Tibial artery (tissue), 4 donors: ENCODE results near the gene PLOD3.

ENCODE experiments used
- DNase-seq, 2 donors: peaks; one replicate each; pipeline ENCODE4 v3.0.0-alpha.2; 2019
- H3K27ac ChIP-seq, 2 donors: fragments of 200-600 bp; sonication (generic) in 1 of 2; 1 replicate in 1 of 2; 2 replicates in 1 of 2; pipeline ENCODE4 v1.5.1; 2018 to 2019; ENCODE audit warnings: mild to moderate bottlenecking in 1 of 2
- H3K27me3 ChIP-seq, 2 donors: fragments of 200-600 bp; sonication (generic) in 1 of 2; one replicate each; pipeline versions ENCODE4 v1.5.1 to v1.6.0; 2016 to 2019
- H3K36me3 ChIP-seq, 3 donors: fragments of 200-600 bp; sonication (generic) in 2 of 3; one replicate each; pipeline ENCODE4 v1.5.1; 2016 to 2019; ENCODE audit warnings: mild to moderate bottlenecking in 2 of 3
- H3K4me1 ChIP-seq, 4 donors: fragments of 200-600 bp; sonication (generic) in 2 of 4; 1 replicate in 3 of 4; 2 replicates in 1 of 4; pipeline ENCODE4 v1.5.1; 2016 to 2019
- H3K4me3 ChIP-seq, 2 donors: fragments of 200-600 bp; sonication (generic) in 1 of 2; 1 replicate in 1 of 2; 2 replicates in 1 of 2; pipeline ENCODE4 v1.5.1; 2018 to 2019; ENCODE audit warnings: mild to moderate bottlenecking in 2 of 2
- H3K9me3 ChIP-seq, 3 donors: fragments of 200-600 bp; sonication (generic) in 1 of 3; one replicate each; pipeline ENCODE4 v1.5.1; 2016 to 2019
- intact Hi-C: fragments of 100-400 bp; cut with DNase I; formaldehyde crosslinking; loops from one replicate; pipeline ENCODE4 v1.15.0; 2023; ENCODE audit warnings: low total_unique reads
- TF ChIP-seq, protein P1 (sequence below), 2 experiments: fragments of 200-600 bp in 1 of 2; fragments of 450-650 bp in 1 of 2; IDR thresholded peaks; one replicate each; pipeline ENCODE4 v1.5.1; 2017 to 2019; ENCODE audit warnings: antibody characterized with exemption in 2 of 2, mild to moderate bottlenecking in 1 of 2, moderate library complexity in 1 of 2

The PLOD3 gene

DNA sequence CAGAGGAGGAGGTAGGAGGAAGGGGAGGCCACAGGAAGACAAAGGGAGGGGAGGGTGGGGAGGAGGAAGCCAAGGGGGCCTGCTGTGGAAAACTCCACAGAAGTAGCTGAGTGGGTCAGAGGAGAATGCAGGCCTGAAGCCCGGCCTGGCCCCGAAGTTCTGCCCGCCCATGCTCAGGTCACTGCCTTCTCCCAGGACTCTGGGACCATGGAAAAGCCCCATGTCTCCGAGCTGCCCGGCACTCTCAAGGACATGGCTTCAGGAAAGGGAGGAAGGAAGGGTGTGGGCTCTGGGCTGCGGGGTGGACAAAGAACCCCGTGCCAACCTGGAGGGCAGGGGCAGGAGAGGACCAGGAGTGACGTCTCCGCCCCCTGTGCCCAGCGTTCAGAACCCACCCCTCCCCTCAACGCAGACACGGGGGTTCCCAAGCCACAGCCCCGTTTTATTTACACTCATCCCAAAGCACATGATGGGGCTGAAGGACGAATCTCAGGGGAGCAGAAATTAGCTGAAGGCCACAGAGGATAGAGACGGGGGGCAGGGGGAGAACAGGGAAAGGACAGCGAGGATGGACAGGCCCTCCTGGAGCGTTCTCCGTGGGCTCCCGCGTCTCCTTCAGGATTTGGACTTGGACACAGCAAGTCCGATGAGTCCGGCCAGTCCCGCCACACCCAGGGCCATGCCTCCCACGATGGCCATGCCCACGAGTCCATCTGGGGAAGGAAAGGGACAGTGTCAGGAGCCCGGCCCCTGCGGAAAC lies 22.0 kb upstream of the PLOD3 start:
- H3K36me3 ChIP-seq, result peaks cover 15 to 58% (median 41%) of the 10 kb centered on the region in 3 donors
- DNase-seq, result no peak
- H3K27me3 ChIP-seq, result no peaks in the 10 kb centered on the region
- peaks cover 0 to 26% (median 16%) of the 10 kb centered on the region in 4 donors for H3K4me1 ChIP-seq
- no peak overlapping the region for H3K27ac ChIP-seq
- TF ChIP-seq, protein P1, sequence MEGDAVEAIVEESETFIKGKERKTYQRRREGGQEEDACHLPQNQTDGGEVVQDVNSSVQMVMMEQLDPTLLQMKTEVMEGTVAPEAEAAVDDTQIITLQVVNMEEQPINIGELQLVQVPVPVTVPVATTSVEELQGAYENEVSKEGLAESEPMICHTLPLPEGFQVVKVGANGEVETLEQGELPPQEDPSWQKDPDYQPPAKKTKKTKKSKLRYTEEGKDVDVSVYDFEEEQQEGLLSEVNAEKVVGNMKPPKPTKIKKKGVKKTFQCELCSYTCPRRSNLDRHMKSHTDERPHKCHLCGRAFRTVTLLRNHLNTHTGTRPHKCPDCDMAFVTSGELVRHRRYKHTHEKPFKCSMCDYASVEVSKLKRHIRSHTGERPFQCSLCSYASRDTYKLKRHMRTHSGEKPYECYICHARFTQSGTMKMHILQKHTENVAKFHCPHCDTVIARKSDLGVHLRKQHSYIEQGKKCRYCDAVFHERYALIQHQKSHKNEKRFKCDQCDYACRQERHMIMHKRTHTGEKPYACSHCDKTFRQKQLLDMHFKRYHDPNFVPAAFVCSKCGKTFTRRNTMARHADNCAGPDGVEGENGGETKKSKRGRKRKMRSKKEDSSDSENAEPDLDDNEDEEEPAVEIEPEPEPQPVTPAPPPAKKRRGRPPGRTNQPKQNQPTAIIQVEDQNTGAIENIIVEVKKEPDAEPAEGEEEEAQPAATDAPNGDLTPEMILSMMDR (IDR thresholded peaks at IDR 0.05), result no peak
- H3K4me3 ChIP-seq, result no peak overlapping the region
- intact Hi-C loops, result no loop called here
- no peaks in the 10 kb centered on the region for H3K9me3 ChIP-seq

GRCh38 chr7:101238226-101239182 lies 21.1 kb upstream of the PLOD3 start:
- DNase-seq, result no peak
- Histone ChIP-seq H3K36me3 (peaks cover 15 to 58% (median 41%) of the 10 kb centered on the region in 3 donors), H3K27ac (peak overlapping the region; percentile 39 to 50), H3K4me3 (no peak overlapping the region), H3K4me1 (peaks cover 0 to 20% (median 11%) of the 10 kb centered on the region in 4 donors), H3K27me3 (no peaks in the 10 kb centered on the region), H3K9me3 (no peaks in the 10 kb centered on the region)
- intact Hi-C loops, result no loop called here
- TF ChIP-seq, protein P1 (IDR thresholded peaks at IDR 0.05), result no peak

GRCh38 chr7:101237206-101238067 lies 20.1 kb upstream of the PLOD3 start, which contains the start of gene CLDN15:
Gene CLDN15 (minus strand): TSS chr7:101237802. CDS start chr7:101237581, 221 bp downstream.
- Histone ChIP-seq H3K9me3 (no peaks in the 10 kb centered on the region), H3K36me3 (peaks cover 15 to 58% (median 41%) of the 10 kb centered on the region in 3 donors), H3K27me3 (no peaks in the 10 kb centered on the region), H3K4me3 (peak within 1 kb of the TSS in 1 of 2 donors; percentile 16), H3K4me1 (peaks cover 0 to 20% (median 8%) of the 10 kb centered on the region in 4 donors), H3K27ac (peak within 1 kb of the TSS; percentile 39 to 50)
- peak; percentile 82 to 86 for DNase-seq
- intact Hi-C loops, result no loop called here
- TF ChIP-seq, protein P1 (IDR thresholded peaks at IDR 0.05), result no peak

DNA sequence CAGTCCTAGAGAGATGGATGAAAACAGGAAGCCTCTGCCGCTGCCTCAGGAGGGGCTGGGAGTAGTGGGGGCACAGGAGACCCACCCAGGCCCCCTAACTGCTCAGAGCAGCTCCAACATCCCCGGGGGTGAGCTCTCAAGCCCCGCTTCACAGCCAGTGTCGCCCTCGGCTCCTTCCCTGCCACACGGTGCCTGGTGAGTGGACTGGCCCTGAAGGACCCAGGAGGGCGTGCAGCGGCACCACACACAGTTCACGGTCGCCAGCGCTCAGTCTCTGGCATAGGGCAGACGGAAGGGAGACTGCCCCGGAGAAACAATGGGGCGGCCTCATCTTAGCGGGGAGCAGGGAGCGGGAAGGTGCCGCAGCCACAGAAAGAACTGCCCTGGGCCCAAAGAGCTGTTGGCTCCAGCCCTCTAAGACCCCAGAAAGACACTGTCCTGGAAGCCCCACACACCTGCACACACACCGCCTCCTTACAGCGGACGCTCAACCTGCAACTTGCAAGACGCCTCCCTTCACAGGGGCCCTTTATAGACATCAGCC lies 19.0 kb upstream of the PLOD3 start:
- TF ChIP-seq, protein P1 (IDR thresholded peaks at IDR 0.05), result no peak
- intact Hi-C loops, result no loop called here
- H3K4me1 ChIP-seq, result peaks cover 0 to 27% (median 11%) of the 10 kb centered on the region in 4 donors
- no peaks in the 10 kb centered on the region for H3K9me3 ChIP-seq
- H3K4me3 ChIP-seq, result no peak overlapping the region
- H3K36me3 ChIP-seq, result peaks cover 15 to 58% (median 41%) of the 10 kb centered on the region in 3 donors
- H3K27ac ChIP-seq, result no peak overlapping the region
- no peaks in the 10 kb centered on the region for H3K27me3 ChIP-seq
- no peak for DNase-seq
